HCT116 (cell line): ENCODE measurements around the gene HTR3B.

Source experiments
- ATF3 ChIP-seq: IDR thresholded peaks from 2 replicates; pipeline ENCODE4 v1.6.1; 2012
- CTCF ChIP-seq, 3 experiments: fragments of 200-600 bp in 1 of 3; sonication (generic) in 1 of 3; IDR thresholded peaks in 2 of 3; conservative IDR thresholded peaks in 1 of 3; 2 replicates each; pipeline ENCODE4 v1.5.1; 2012 to 2017; ENCODE audit warnings: low read depth in 2 of 3, low read length in 2 of 3, antibody characterized with exemption in 1 of 3, borderline replicate concordance in 1 of 3, control low read depth in 1 of 3, mild to moderate bottlenecking in 1 of 3, mixed read lengths in 1 of 3, mixed run types in 1 of 3, moderate library complexity in 1 of 3; ENCODE audit not compliant: insufficient read depth in 1 of 3
- EZH2 ChIP-seq: fragments of 200-600 bp; sonication (generic); IDR thresholded peaks from 2 replicates; pipeline ENCODE4 v1.6.1; 2017; ENCODE audit warnings: antibody characterized with exemption, mixed run types
- MAX ChIP-seq: IDR thresholded peaks from 2 replicates; pipeline ENCODE4 v1.6.1; 2012
- POLR2A ChIP-seq: IDR thresholded peaks from 2 replicates; pipeline ENCODE4 v1.7.0; 2011; ENCODE audit warnings: borderline replicate concordance; ENCODE audit not compliant: insufficient read depth, insufficient read length; ENCODE audit errors: extremely low read depth
- POLR2AphosphoS5 ChIP-seq: IDR thresholded peaks from 2 replicates; pipeline ENCODE4 v1.6.1; 2011; ENCODE audit warnings: mild to moderate bottlenecking, low read depth, low read length, moderate library complexity
- SIN3A ChIP-seq: IDR thresholded peaks from 2 replicates; pipeline ENCODE4 v1.6.1; 2012; ENCODE audit warnings: low read depth
- TCF7L2 ChIP-seq: IDR thresholded peaks from 2 replicates; pipeline ENCODE4 v1.7.0; 2011; ENCODE audit warnings: borderline replicate concordance, inconsistent platforms; ENCODE audit not compliant: insufficient read depth, insufficient read length; ENCODE audit errors: extremely low read depth
- YY1 ChIP-seq: IDR thresholded peaks from 2 replicates; pipeline ENCODE4 v1.6.1; 2011; ENCODE audit warnings: low read length, low read depth, moderate library complexity, mild to moderate bottlenecking; ENCODE audit not compliant: insufficient replicate concordance; ENCODE audit errors: extremely low read depth
- ZBTB33 ChIP-seq: IDR thresholded peaks from 2 replicates; pipeline ENCODE4 v1.6.1; 2011; ENCODE audit warnings: mild to moderate bottlenecking, low read length, moderate library complexity; ENCODE audit not compliant: insufficient replicate concordance; ENCODE audit errors: extremely low read depth
- ZFX ChIP-seq: fragments of 450-650 bp; IDR thresholded peaks from 2 replicates; pipeline ENCODE4 v1.6.1; 2017
- ZNF274 ChIP-seq: fragments of 200-500 bp; sonication (Bioruptor generic); IDR thresholded peaks from 2 replicates; pipeline ENCODE4 v1.6.1; 2014; ENCODE audit warnings: mild to moderate bottlenecking, low read depth, low read length, inconsistent platforms

GRCh38 chr11:113994077-113994954 is 89.7 kb downstream of the HTR3B start:
- TF ChIP-seq SIN3A (no peak), POLR2A (no peak), CTCF (IDR thresholded peaks at IDR 0.05 in 2 of 3, conservative IDR thresholded peaks at IDR 0.05 in 1 of 3; ENCODE audit: borderline replicate concordance in 1 of 3, insufficient read depth in 1 of 3, low read depth in 2 of 3, low read length in 2 of 3) (peak; percentile 66 to 81 (median 74)), ZNF274 (no peak), YY1 (no peak), EZH2 (no peak), ATF3 (no peak), ZBTB33 (no peak), POLR2AphosphoS5 (no peak), TCF7L2 (no peak), MAX (no peak), ZFX (no peak)
